OCI-LY3 (cell line): ENCODE measurements around the gene TPM1.

Experiments
- EZH2phosphoT487 ChIP-seq: fragments of 200-600 bp; shearing (Covaris generic); IDR thresholded peaks from 2 replicates; pipeline ENCODE4 v1.6.1; 2018; ENCODE audit warnings: antibody characterized with exemption, mixed run types, low read depth
- TF ChIP-seq, protein P1 (sequence below): fragments of 200-600, 300-600 bp; sonication (generic); IDR thresholded peaks from 2 replicates; pipeline ENCODE4 v1.5.1; 2014; ENCODE audit warnings: antibody characterized with exemption, low read length, low read depth

DNA sequence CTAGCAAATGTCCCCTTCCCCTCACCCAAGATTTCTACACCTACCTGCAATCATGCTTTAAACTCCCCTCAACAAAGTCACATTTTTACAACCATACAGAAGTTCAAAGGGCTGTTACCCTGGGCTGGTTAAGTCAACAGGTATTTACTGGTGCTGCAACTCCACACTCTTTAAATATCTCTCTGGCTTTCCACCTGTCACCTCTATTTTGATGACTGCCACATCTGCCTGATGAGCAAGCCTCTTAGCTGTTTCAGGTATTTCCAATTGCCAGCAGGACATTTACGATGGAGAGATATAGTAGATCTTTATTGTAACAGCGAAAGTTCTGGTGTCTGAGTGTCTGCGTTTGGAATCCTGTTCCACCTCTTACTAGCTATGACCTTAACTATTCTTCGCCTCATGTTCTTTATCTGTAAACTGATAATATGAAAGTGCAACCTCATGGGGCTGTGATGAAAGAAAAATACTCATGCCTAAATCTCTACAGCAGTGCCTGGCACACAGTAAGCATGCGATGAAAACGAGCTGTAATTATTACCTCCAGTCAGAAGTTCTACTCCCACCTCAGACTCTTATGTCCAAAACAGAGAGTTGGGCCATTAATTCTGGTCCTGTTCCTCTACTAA lies 44.2 kb upstream of the TPM1 start:
- TF ChIP-seq, protein P1, sequence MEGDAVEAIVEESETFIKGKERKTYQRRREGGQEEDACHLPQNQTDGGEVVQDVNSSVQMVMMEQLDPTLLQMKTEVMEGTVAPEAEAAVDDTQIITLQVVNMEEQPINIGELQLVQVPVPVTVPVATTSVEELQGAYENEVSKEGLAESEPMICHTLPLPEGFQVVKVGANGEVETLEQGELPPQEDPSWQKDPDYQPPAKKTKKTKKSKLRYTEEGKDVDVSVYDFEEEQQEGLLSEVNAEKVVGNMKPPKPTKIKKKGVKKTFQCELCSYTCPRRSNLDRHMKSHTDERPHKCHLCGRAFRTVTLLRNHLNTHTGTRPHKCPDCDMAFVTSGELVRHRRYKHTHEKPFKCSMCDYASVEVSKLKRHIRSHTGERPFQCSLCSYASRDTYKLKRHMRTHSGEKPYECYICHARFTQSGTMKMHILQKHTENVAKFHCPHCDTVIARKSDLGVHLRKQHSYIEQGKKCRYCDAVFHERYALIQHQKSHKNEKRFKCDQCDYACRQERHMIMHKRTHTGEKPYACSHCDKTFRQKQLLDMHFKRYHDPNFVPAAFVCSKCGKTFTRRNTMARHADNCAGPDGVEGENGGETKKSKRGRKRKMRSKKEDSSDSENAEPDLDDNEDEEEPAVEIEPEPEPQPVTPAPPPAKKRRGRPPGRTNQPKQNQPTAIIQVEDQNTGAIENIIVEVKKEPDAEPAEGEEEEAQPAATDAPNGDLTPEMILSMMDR = no peak
- no peak for TF ChIP-seq EZH2phosphoT487
